Measurements from ENCODE around the gene XKR8.

XKR8 gene

GRCh38 chr1:27959792-27960603 is at the start of gene XKR8:
XKR8 (plus strand) TSS chr1:27959973; CDS start chr1:27960070, 97 bp downstream.
- DNase-seq = peak; percentile 90

GRCh38 chr1:27912429-27912828 is 47.3 kb upstream of the XKR8 start:
- no peak for DNase-seq

- no peak for DNase-seq
These were observed 44.6 kb upstream of the XKR8 start for GRCh38 chr1:27915082-27915575.

- DNase-seq = no peak
These were observed 37.5 kb upstream of the XKR8 start for GRCh38 chr1:27922272-27922671.

GRCh38 chr1:27928216-27928954 is 31.4 kb upstream of the XKR8 start:
- no peak for DNase-seq

GRCh38 chr1:27931184-27931583 is 28.6 kb upstream of the XKR8 start:
- no peak for DNase-seq

GRCh38 chr1:27931759-27932158 is 28.0 kb upstream of the XKR8 start:
- no peak for DNase-seq

GRCh38 chr1:27934818-27935549 is 24.8 kb upstream of the XKR8 start, which contains the start of gene SMPDL3B:
SMPDL3B (plus strand) TSS chr1:27935000; CDS start chr1:27935184, 184 bp downstream.
- no peak for DNase-seq

GRCh38 chr1:27935721-27936120 is 24.1 kb upstream of the XKR8 start:
- no peak for DNase-seq

GRCh38 chr1:27936370-27936769 is 23.4 kb upstream of the XKR8 start:
- no peak for DNase-seq

GRCh38 chr1:27937524-27937836 is 22.3 kb upstream of the XKR8 start:
- DNase-seq = no peak

GRCh38 chr1:27938488-27938887 is 21.3 kb upstream of the XKR8 start:
- no peak for DNase-seq

- no peak for DNase-seq
These were observed 19.5 kb upstream of the XKR8 start for GRCh38 chr1:27940297-27940696.

GRCh38 chr1:27940870-27941560 is 18.8 kb upstream of the XKR8 start:
- DNase-seq = no peak

- DNase-seq = no peak
These were observed 17.9 kb upstream of the XKR8 start for GRCh38 chr1:27941671-27942540.

- DNase-seq = no peak
These were observed 14.8 kb upstream of the XKR8 start for GRCh38 chr1:27945020-27945419.

GRCh38 chr1:27949027-27949426 is 10.7 kb upstream of the XKR8 start:
- no peak for DNase-seq

- no peak for DNase-seq
These were observed 8.4 kb upstream of the XKR8 start for GRCh38 chr1:27951396-27951795.

GRCh38 chr1:27952147-27952546 is 7.6 kb upstream of the XKR8 start:
- no peak for DNase-seq

- no peak for DNase-seq
These were observed 5.6 kb upstream of the XKR8 start for GRCh38 chr1:27954186-27954585.

GRCh38 chr1:27955076-27955475 is 4.7 kb upstream of the XKR8 start:
- DNase-seq = no peak

- no peak for DNase-seq
These were observed 3.0 kb upstream of the XKR8 start for GRCh38 chr1:27956761-27957160.

Measured in right forelimb (tissue), 1 donor.